BJ (cell line): ENCODE results near the gene IPO13. TPM values are rescaled to one million over a fixed set of nuclear protein-coding genes. Genes with fewer than 3 reads are reported as not detected.

Experiments
- CTCF ChIA-PET: fragments of 350-600 bp; formaldehyde crosslinking; extraction: SDS; loops from one replicate; lab custom pipeline; 2021; ENCODE audit warnings: antibody characterized with exemption, inconsistent platforms; lab: Yijun Ruan, JAX
- POLR2A ChIA-PET: fragments of 300-600 bp; sonication (Branson Sonifier 250); formaldehyde crosslinking; extraction: SDS; loops from one replicate; lab custom pipeline; 2021; ENCODE audit warnings: antibody characterized with exemption; lab: Charles Lee
- DNase-seq: peaks from one replicate; pipeline ENCODE4 v3.0.0-alpha.2; 2011; ENCODE audit warnings: low read depth
- H3K27me3 ChIP-seq: 2 replicates; pipeline ENCODE4 v1.6.0; 2011; ENCODE audit warnings: low read length; ENCODE audit not compliant: control insufficient read depth, insufficient read depth
- H3K36me3 ChIP-seq: 2 replicates; pipeline ENCODE4 v1.5.1; 2011; ENCODE audit warnings: low read length; ENCODE audit not compliant: control insufficient read depth, insufficient read depth
- H3K4me3 ChIP-seq: 2 replicates; pipeline ENCODE4 v1.5.1; 2011; ENCODE audit warnings: low read depth, mild to moderate bottlenecking, control low read depth, low read length
- CTCF ChIP-seq: IDR thresholded peaks from 2 replicates; pipeline ENCODE4 v1.5.1; 2011; ENCODE audit warnings: low read depth, mild to moderate bottlenecking, control low read depth, inconsistent platforms, low read length, moderate library complexity; ENCODE audit not compliant: insufficient read depth
- polyA plus RNA-seq: library from polyadenylated mRNA; depleted of rRNA; stranded (reverse); fragments of >200 nt; gene quantifications from 2 replicates; pipeline ENCODE4 v1.2.3, GENCODE V29; 2011

IPO13 gene
- polyA plus RNA-seq, 1 experiment = 24.8 TPM

GRCh38 chr1:43974443-43975248 lies 27.9 kb downstream of the IPO13 start, which contains the start of gene ATP6V0B:
ATP6V0B (plus strand) TSS chr1:43974960; CDS start chr1:43975041, 81 bp downstream.
- TF ChIP-seq CTCF = no peak; the same call in 1 of the 2 replicates
- ChIA-PET CTCF (interaction anchor here (0.9 to 2.7 kb wide), 5 partner anchors 29 to 73 kb away, joined by 5 to 9 read pairs (median 7); no protein-coding TSS in a partner anchor), POLR2A (interaction anchor here (1.4 kb wide), 1 partner anchor 17 kb away, joined by 3 read pairs; the partner anchor contains the start of gene CCDC24)
- H3K36me3 ChIP-seq = peaks cover 11% of the 10 kb centered on the region
- peak; percentile 50 for DNase-seq
- peak within 1 kb of the TSS; percentile 93 for H3K4me3 ChIP-seq
- no peaks in the 10 kb centered on the region for H3K27me3 ChIP-seq

GRCh38 chr1:43975249-43975961 lies 28.7 kb downstream of the IPO13 start:
- Histone ChIP-seq H3K36me3 (peaks cover 11% of the 10 kb centered on the region), H3K27me3 (no peaks in the 10 kb centered on the region)
- no peak for DNase-seq

GRCh38 chr1:43976045-43976444 lies 29.3 kb downstream of the IPO13 start:
- TF ChIP-seq CTCF = no peak
- ChIA-PET POLR2A (no interaction called here), CTCF (interaction anchor here (1.2 to 2.0 kb wide), 5 partner anchors 12 to 61 kb away, joined by 3 to 9 read pairs (median 7); no protein-coding TSS in a partner anchor)
- Histone ChIP-seq H3K36me3 (peaks cover 11% of the 10 kb centered on the region), H3K4me3 (peak overlapping the region; percentile 93), H3K27me3 (no peaks in the 10 kb centered on the region)
- no peak for DNase-seq

More at GRCh38 chr1:43975249-43975961, 28.7 kb downstream of the IPO13 start:
- H3K4me3 ChIP-seq = peak overlapping the region; percentile 93
- TF ChIP-seq CTCF = no peak
- POLR2A ChIA-PET = interaction anchor here (0.5 to 1.4 kb wide), 2 partner anchors 17 to 325 kb away, joined by 3 read pairs; partner anchors contain the start of gene CCDC24
- CTCF ChIA-PET = interaction anchor here (0.9 to 2.0 kb wide), 5 partner anchors 11 to 61 kb away, joined by 3 to 9 read pairs (median 7); no protein-coding TSS in a partner anchor

GRCh38 chr1:43976890-43977289 lies 30.1 kb downstream of the IPO13 start:
- no peaks in the 10 kb centered on the region for H3K27me3 ChIP-seq
- POLR2A ChIA-PET = no interaction called here
- H3K36me3 ChIP-seq = peaks cover 11% of the 10 kb centered on the region
- CTCF ChIA-PET = interaction anchor here (1.0 to 1.3 kb wide), 2 partner anchors 43 to 60 kb away, joined by 3 to 4 read pairs; no protein-coding TSS in a partner anchor
- no peak overlapping the region for H3K4me3 ChIP-seq
- no peak for DNase-seq
- TF ChIP-seq CTCF = no peak
